ENCODE data around the gene NR5A2. TPM values are rescaled to one million over a fixed set of nuclear protein-coding genes. Genes with fewer than 3 reads are reported as not detected.

Gene NR5A2
- total RNA-seq, result 0.60 TPM

- no peak for ATAC-seq
Measured at GRCh38 chr1:200027264-200027823, at the start of gene NR5A2. TSS of gene NR5A2 (plus strand) at chr1:200027710. CDS start at chr1:200027848, 138 bp downstream.

GRCh38 chr1:199978408-199978940 lies 49.0 kb upstream of the NR5A2 start:
- ATAC-seq, result no peak

- ATAC-seq, result no peak
Measured at GRCh38 chr1:199979071-199979470, 48.4 kb upstream of the NR5A2 start.

GRCh38 chr1:199981584-199981983 lies 45.9 kb upstream of the NR5A2 start:
- no peak for ATAC-seq

GRCh38 chr1:199982606-199983005 lies 44.9 kb upstream of the NR5A2 start:
- no peak for ATAC-seq

- ATAC-seq, result no peak
Measured at GRCh38 chr1:199983531-199983930, 44.0 kb upstream of the NR5A2 start.

- no peak for ATAC-seq
Measured at GRCh38 chr1:199995096-199995685, 32.3 kb upstream of the NR5A2 start.

GRCh38 chr1:200005165-200005564 lies 22.3 kb upstream of the NR5A2 start:
- ATAC-seq, result no peak

- no peak for ATAC-seq
Measured at GRCh38 chr1:200006711-200007110, 20.8 kb upstream of the NR5A2 start.

- ATAC-seq, result no peak
Measured at GRCh38 chr1:200015811-200016210, 11.7 kb upstream of the NR5A2 start.

- no peak for ATAC-seq
Measured at GRCh38 chr1:200021577-200022238, 5.8 kb upstream of the NR5A2 start.

- ATAC-seq, result no peak
Measured at GRCh38 chr1:200022239-200022804, 5.2 kb upstream of the NR5A2 start.

GRCh38 chr1:200028586-200029034 lies 1.1 kb downstream of the NR5A2 start:
- ATAC-seq, result no peak

GRCh38 chr1:200029035-200029821 lies 1.7 kb downstream of the NR5A2 start:
- ATAC-seq, result peak; percentile 37

- ATAC-seq, result no peak
Measured at GRCh38 chr1:200029822-200030152, 2.3 kb downstream of the NR5A2 start.

- no peak for ATAC-seq
Measured at GRCh38 chr1:200030791-200031190, 3.3 kb downstream of the NR5A2 start.

- no peak for ATAC-seq
Measured at GRCh38 chr1:200033511-200034261, 6.2 kb downstream of the NR5A2 start.

GRCh38 chr1:200034262-200034557 lies 6.7 kb downstream of the NR5A2 start:
- ATAC-seq, result no peak

- no peak for ATAC-seq
Measured at GRCh38 chr1:200034761-200035396, 7.4 kb downstream of the NR5A2 start.

GRCh38 chr1:200035397-200035955 lies 8.0 kb downstream of the NR5A2 start:
- ATAC-seq, result no peak

GRCh38 chr1:200035956-200036618 lies 8.6 kb downstream of the NR5A2 start:
- no peak for ATAC-seq

Measured in esophagus mucosa (tissue), 1 donor.